Mucosa of rectum (tissue), 2 donors: ENCODE measurements around the gene VMP1.
"Not testable (repeated sequence)": the region's sequence is repeated elsewhere in the genome, so short reads cannot be mapped to it uniquely, and the experiment has no call there.

Experiments used
- H3K27ac ChIP-seq, 2 donors: one replicate each; pipeline ENCODE4 v1.7.0; 2013; ENCODE audit warnings: inconsistent platforms in 2 of 2, low read depth in 2 of 2, low read length in 2 of 2
- H3K27me3 ChIP-seq, 2 donors: one replicate each; pipeline ENCODE4 v1.7.0; 2013; ENCODE audit warnings: low read length in 2 of 2; ENCODE audit not compliant: control insufficient read depth in 2 of 2, insufficient read depth in 2 of 2
- H3K36me3 ChIP-seq, 2 donors: one replicate each; pipeline ENCODE4 v1.7.0; 2013; ENCODE audit warnings: low read length in 2 of 2; ENCODE audit not compliant: control insufficient read depth in 2 of 2, insufficient read depth in 2 of 2
- H3K4me1 ChIP-seq, 2 donors: one replicate each; pipeline ENCODE4 v1.7.0; 2013; ENCODE audit warnings: low read length in 2 of 2, mild to moderate bottlenecking in 1 of 2; ENCODE audit not compliant: control insufficient read depth in 2 of 2, insufficient read depth in 2 of 2
- H3K4me3 ChIP-seq, 2 donors: one replicate each; pipeline ENCODE4 v1.7.0; 2013; ENCODE audit warnings: low read length in 2 of 2
- H3K9ac ChIP-seq, 2 donors: one replicate each; pipeline ENCODE4 v1.7.0; 2013; ENCODE audit warnings: low read length in 2 of 2, low read depth in 1 of 2, mild to moderate bottlenecking in 1 of 2
- H3K9me3 ChIP-seq, 2 donors: one replicate each; pipeline ENCODE4 v1.7.0; 2013; ENCODE audit warnings: low read length in 2 of 2; ENCODE audit not compliant: control insufficient read depth in 2 of 2
- donor health status: healthy.
- donor health status: Normal muscosa, but diverticular disease.

Gene VMP1

DNA sequence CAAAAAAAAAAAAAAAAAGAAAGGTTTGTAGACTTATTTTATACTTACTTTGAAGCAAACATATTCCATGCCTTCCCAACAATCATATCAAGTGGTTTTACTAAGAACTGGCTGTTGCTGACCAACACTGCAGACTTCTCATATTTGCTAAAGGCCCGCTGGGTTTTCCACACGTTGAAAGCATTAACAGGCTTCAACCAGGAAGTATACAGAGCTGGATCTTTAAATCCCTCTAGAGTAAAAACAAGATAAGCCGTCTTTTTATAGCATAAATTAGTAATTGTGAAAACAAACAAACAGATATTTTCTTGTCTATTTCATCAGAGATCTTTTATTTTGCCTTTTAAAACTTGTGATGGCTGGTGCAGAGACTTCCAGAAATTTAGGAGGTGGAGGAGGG is 156.2 kb downstream of the VMP1 start:
- no peak overlapping the region for H3K4me3 ChIP-seq
- no peaks in the 10 kb centered on the region for H3K4me1 ChIP-seq
- H3K9me3 ChIP-seq = no peaks in the 10 kb centered on the region
- H3K27ac ChIP-seq = no peak overlapping the region
- no peaks in the 10 kb centered on the region for H3K27me3 ChIP-seq
- no peak overlapping the region for H3K9ac ChIP-seq
- H3K36me3 ChIP-seq = peaks cover 3 to 6% of the 10 kb centered on the region in 2 donors

DNA sequence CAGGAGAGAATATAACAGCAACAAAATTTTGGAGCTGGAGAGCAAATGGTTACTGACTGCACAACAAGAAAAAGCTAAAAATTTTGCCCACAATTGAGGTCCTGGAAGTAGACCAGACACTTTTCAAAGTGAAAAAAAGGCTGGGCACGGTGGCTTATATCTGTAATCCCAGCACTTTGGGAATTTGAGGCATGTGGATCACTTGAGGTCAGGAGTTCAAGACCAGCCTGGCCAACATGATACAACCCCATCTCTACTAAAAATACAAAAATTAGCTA is 162.4 kb downstream of the VMP1 start:
- Histone ChIP-seq H3K36me3 (peaks cover 0 to 9% of the 10 kb centered on the region in 2 donors), H3K27ac (no peak overlapping the region), H3K9me3 (no peaks in the 10 kb centered on the region), H3K27me3 (no peaks in the 10 kb centered on the region), H3K9ac (no peak overlapping the region), H3K4me3 (no peak overlapping the region), H3K4me1 (no peaks in the 10 kb centered on the region)

DNA sequence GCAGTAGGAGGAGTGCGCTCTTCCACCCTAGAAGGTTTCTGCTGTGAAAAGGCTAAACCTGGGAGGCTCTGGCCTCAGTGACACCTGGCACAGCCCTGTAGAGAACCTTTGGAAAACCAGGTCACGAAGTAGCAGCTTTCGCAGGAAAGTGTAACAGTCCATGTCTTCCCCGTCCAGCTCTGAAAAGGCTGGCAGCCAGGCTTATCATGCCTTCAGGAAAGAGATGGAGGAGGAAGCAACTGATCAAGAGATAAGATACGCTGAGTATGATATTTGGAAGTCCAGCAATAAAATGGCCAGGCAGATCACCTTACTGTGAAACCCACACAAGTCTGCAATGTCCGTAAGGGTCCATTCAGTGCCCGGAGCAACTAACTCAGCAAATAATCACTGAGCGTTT is 163.0 kb downstream of the VMP1 start:
- no peak overlapping the region for H3K9ac ChIP-seq
- H3K27me3 ChIP-seq = no peaks in the 10 kb centered on the region
- H3K9me3 ChIP-seq = no peaks in the 10 kb centered on the region
- no peak overlapping the region for H3K4me3 ChIP-seq
- no peaks in the 10 kb centered on the region for H3K4me1 ChIP-seq
- no peak overlapping the region for H3K27ac ChIP-seq
- peaks cover 0 to 14% of the 10 kb centered on the region in 2 donors for H3K36me3 ChIP-seq

DNA sequence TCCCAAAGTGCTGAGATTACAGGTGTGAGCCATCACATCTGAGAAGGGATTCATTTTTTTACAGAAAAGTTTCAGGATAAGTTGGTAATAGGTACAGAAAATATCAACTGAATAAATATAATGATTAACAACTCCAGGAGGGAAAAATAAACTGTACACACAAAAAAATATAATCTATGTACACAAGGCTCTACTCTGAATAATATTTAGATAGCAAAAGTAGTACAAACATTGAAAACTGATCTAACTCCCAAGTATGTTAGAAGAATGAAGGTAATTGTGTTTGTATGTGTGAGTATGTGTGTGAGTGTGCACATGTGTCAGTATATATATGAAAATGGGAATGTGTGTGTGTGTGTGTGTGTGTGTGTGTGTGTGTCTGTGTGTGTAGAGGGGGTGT is 164.9 kb downstream of the VMP1 start:
- H3K27ac ChIP-seq = no peak overlapping the region
- no peaks in the 10 kb centered on the region for H3K4me1 ChIP-seq
- no peaks in the 10 kb centered on the region for H3K27me3 ChIP-seq
- peaks cover 3 to 22% of the 10 kb centered on the region in 2 donors for H3K36me3 ChIP-seq
- H3K9me3 ChIP-seq = no peaks in the 10 kb centered on the region
- no peak overlapping the region for H3K9ac ChIP-seq
- H3K4me3 ChIP-seq = no peak overlapping the region

DNA sequence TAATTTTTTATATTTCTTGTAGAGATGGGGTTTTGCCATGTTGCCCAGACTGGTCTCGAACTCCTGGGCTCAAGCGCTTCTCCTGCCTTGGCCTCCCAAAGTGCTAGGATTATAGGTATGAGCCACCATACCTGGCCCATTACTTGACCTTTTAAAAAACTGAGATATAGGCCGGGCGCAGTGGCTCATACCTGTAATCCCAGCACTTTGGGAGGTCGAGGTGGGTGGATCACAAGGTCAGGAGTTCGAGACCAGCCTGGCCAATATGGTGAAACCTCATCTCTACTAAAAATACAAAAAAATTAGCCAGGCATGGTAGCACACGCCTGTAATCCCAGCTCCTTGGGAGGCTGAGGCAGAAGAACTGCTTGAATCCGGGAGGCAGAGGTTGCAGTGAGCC is 166.0 kb downstream of the VMP1 start:
- peaks cover 8 to 25% of the 10 kb centered on the region in 2 donors for H3K36me3 ChIP-seq
- not testable (repeated sequence) for H3K4me3 ChIP-seq, H3K4me1 ChIP-seq, H3K27ac ChIP-seq, H3K27me3 ChIP-seq, H3K9ac ChIP-seq, H3K9me3 ChIP-seq

DNA sequence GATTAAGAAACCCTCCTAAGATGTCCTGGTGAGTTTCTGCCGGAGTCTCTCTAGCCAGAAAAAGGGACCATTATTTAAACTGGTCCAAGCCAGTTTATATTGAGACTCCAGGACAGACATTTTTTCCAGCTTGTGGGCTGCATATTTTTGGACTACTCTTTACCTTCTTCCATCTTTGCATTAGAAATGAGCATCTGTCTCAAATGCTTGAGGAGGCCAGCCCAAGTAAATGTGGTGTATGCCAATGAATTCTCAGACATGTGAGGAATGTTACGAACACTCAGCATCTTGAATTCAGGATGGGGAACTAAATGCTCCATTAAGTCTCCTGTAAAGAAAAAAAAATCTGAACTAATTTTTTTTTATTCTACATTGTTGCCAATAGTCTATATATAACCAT is 166.9 kb downstream of the VMP1 start:
- H3K27me3 ChIP-seq = no peaks in the 10 kb centered on the region
- no peaks in the 10 kb centered on the region for H3K9me3 ChIP-seq
- no peaks in the 10 kb centered on the region for H3K4me1 ChIP-seq
- H3K9ac ChIP-seq = no peak overlapping the region
- no peak overlapping the region for H3K27ac ChIP-seq
- peaks cover 8 to 25% of the 10 kb centered on the region in 2 donors for H3K36me3 ChIP-seq
- no peak overlapping the region for H3K4me3 ChIP-seq

- peaks cover 8 to 28% of the 10 kb centered on the region in 2 donors for H3K36me3 ChIP-seq
- H3K4me3 ChIP-seq = no peak overlapping the region
- no peak overlapping the region for H3K27ac ChIP-seq
- H3K9me3 ChIP-seq = no peaks in the 10 kb centered on the region
- H3K4me1 ChIP-seq = no peaks in the 10 kb centered on the region
- H3K27me3 ChIP-seq = no peaks in the 10 kb centered on the region
- H3K9ac ChIP-seq = no peak overlapping the region
These were observed 168.7 kb downstream of the VMP1 start for GRCh38 chr17:59876107-59876506.

GRCh38 chr17:59877965-59878364 is 170.5 kb downstream of the VMP1 start:
- H3K36me3 ChIP-seq = peaks cover 8 to 26% of the 10 kb centered on the region in 2 donors
- H3K27me3 ChIP-seq = no peaks in the 10 kb centered on the region
- H3K4me3 ChIP-seq = no peak overlapping the region
- no peak overlapping the region for H3K27ac ChIP-seq
- no peaks in the 10 kb centered on the region for H3K4me1 ChIP-seq
- H3K9me3 ChIP-seq = no peaks in the 10 kb centered on the region
- no peak overlapping the region for H3K9ac ChIP-seq

- Histone ChIP-seq H3K27ac (no peak overlapping the region), H3K9ac (no peak overlapping the region), H3K36me3 (peaks cover 8 to 30% of the 10 kb centered on the region in 2 donors), H3K4me1 (no peaks in the 10 kb centered on the region), H3K27me3 (no peaks in the 10 kb centered on the region), H3K4me3 (no peak overlapping the region), H3K9me3 (no peaks in the 10 kb centered on the region)
These were observed 171.2 kb downstream of the VMP1 start for GRCh38 chr17:59878624-59879023.

GRCh38 chr17:59884861-59885260 is 177.4 kb downstream of the VMP1 start:
- no peaks in the 10 kb centered on the region for H3K27me3 ChIP-seq
- no peak overlapping the region for H3K4me3 ChIP-seq
- H3K4me1 ChIP-seq = no peaks in the 10 kb centered on the region
- no peaks in the 10 kb centered on the region for H3K9me3 ChIP-seq
- no peak overlapping the region for H3K9ac ChIP-seq
- H3K36me3 ChIP-seq = peaks cover 11 to 28% of the 10 kb centered on the region in 2 donors
- H3K27ac ChIP-seq = no peak overlapping the region

GRCh38 chr17:59888145-59888750 is 180.8 kb downstream of the VMP1 start:
- no peaks in the 10 kb centered on the region for H3K27me3 ChIP-seq
- H3K4me3 ChIP-seq = no peak overlapping the region
- H3K27ac ChIP-seq = no peak overlapping the region
- H3K36me3 ChIP-seq = peaks cover 11 to 27% of the 10 kb centered on the region in 2 donors
- no peak overlapping the region for H3K9ac ChIP-seq
- H3K4me1 ChIP-seq = peaks cover 3 to 8% of the 10 kb centered on the region in 2 donors
- no peaks in the 10 kb centered on the region for H3K9me3 ChIP-seq
